ENCODE results near the gene MAP4K4. TPM values are rescaled to one million over a fixed set of nuclear protein-coding genes. Genes with fewer than 3 reads are reported as not detected.
A peak's percentile ranks its signal among the peaks of the same experiment; 100 is the strongest.

MAP4K4 gene
- total RNA-seq, 1 experiment from 2014 or later, result 133 TPM

DNA sequence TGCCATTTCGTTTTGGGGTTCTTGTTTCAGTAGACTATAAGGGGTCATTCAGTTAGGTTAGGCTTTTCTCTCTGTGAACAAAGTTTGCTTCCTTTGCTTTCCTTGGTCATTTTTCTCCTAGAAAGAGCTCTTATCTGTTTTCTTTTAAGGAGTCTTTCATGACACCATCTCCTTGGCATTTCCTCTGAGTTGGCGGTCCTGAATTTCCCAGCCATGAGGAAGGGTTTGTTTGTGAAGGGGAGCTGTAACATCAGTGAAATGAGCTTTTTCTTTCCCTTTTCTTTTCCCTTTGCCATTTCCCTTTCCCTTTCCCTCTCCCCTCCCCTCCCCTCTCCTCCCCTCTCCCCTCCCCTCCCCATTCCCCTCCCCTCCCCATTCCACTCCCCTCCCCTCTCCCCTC, 61.7 kb downstream of the MAP4K4 start:
- Histone ChIP-seq H3K27ac (ENCODE audit: low read length) (peak overlapping the region; percentile 66), H3K27me3 (ENCODE audit: low read length) (no peaks in the 10 kb centered on the region), H3K4me2 (ENCODE audit: low read length) (peak overlapping the region; percentile 58), H3K9me2 (replicated peaks; ENCODE audit: low read length) (no peaks in the 10 kb centered on the region), H3F3A (ENCODE audit: low read length, unreplicated experiment) (no peaks in the 10 kb centered on the region), H3K79me2 (ENCODE audit: low read length) (peaks cover 90% of the 10 kb centered on the region), H2AFZ (ENCODE audit: low read length) (no peak overlapping the region), H3K4me3 (ENCODE audit: low read length) (0 out of 2 replicates have a peak overlapping the region, but pooled peaks have one; percentile 5), H4K20me1 (ENCODE audit: low read length) (peaks cover 28% of the 10 kb centered on the region), H3K4me1 (ENCODE audit: insufficient read depth, low read length) (peaks cover 57% of the 10 kb centered on the region), H3K36me3 (ENCODE audit: low read depth, low read length) (0 out of 2 replicates have a peak, but pooled peaks cover 7% of the 10 kb centered on the region), H3K9ac (ENCODE audit: low read length) (no peak overlapping the region; the same call in 1 of the 2 replicates), H3K9me3 (ENCODE audit: low read length) (no peaks in the 10 kb centered on the region)
- ATAC-seq (peak; percentile 65), DNase-seq (peak; percentile 92)
- no TSS peak for BruUV-seq (replicated peaks)
- ChIA-PET CTCF (interaction anchor here (0.6 to 0.9 kb wide), 3 partner anchors 21 to 428 kb away, joined by 3 to 8 read pairs (median 3); partner anchors contain the start of gene IL1RL2), POLR2A (ENCODE audit: unreplicated experiment) (interaction anchor here (0.6 to 1.0 kb wide), 6 partner anchors 14 to 370 kb away, joined by 4 to 18 read pairs (median 6); no protein-coding TSS in a partner anchor)
- intact Hi-C loops (cut with micrococcal nuclease), result loop anchor here (5.0 kb wide), 2 partner anchors 73 to 242 kb away; no protein-coding TSS in a partner anchor
- TF ChIP-seq EZH2 (IDR thresholded peaks at IDR 0.05; ENCODE audit: low read length, unreplicated experiment) (no peak), EZH2phosphoT487 (IDR thresholded peaks at IDR 0.05; ENCODE audit: borderline replicate concordance, low read length) (no peak)
- TF ChIP-seq, protein P1, sequence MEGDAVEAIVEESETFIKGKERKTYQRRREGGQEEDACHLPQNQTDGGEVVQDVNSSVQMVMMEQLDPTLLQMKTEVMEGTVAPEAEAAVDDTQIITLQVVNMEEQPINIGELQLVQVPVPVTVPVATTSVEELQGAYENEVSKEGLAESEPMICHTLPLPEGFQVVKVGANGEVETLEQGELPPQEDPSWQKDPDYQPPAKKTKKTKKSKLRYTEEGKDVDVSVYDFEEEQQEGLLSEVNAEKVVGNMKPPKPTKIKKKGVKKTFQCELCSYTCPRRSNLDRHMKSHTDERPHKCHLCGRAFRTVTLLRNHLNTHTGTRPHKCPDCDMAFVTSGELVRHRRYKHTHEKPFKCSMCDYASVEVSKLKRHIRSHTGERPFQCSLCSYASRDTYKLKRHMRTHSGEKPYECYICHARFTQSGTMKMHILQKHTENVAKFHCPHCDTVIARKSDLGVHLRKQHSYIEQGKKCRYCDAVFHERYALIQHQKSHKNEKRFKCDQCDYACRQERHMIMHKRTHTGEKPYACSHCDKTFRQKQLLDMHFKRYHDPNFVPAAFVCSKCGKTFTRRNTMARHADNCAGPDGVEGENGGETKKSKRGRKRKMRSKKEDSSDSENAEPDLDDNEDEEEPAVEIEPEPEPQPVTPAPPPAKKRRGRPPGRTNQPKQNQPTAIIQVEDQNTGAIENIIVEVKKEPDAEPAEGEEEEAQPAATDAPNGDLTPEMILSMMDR (conservative IDR thresholded peaks at IDR 0.05; ENCODE audit: low read depth, low read length), result no peak

DNA sequence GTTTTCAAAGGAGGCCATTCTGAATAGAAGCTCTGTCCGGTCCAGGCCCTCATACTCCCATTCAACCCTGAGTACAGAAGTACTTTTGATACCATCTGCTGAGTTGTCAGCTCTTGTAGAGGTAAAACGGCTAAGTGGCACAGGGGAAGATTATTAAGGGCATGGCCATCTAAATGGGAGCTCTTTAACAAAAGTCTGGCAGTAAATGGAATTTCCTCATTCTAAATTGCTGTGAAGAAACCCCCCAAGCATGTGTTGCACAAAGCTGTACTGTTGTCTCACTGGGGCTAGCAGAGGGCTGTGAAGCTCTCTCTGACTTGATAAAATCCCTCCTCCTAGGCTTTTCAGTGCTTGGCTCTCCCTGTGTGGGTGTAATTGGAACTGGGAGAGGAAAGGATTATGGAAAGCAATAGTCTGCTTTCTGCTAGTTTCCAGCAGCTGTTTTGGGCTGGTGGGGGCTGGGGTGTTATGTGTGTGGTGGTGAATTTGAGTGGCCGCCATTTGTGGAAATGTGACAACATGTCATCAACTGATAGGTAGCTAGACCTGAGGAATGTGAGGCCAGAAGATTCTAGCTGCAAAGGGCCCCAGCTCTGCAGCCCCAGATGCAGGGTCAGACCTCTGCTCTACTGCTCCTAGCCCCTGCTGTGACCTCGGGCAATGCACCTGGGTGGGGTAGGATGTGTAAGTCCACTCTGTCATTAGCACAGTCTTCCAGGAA, 65.1 kb downstream of the MAP4K4 start:
- Histone ChIP-seq H3F3A (ENCODE audit: low read length, unreplicated experiment) (no peaks in the 10 kb centered on the region), H3K9me2 (replicated peaks; ENCODE audit: low read length) (no peaks in the 10 kb centered on the region), H2AFZ (ENCODE audit: low read length) (no peak overlapping the region), H3K4me2 (ENCODE audit: low read length) (no peak overlapping the region), H3K9ac (ENCODE audit: low read length) (no peak overlapping the region), H3K27me3 (ENCODE audit: low read length) (no peaks in the 10 kb centered on the region), H3K9me3 (ENCODE audit: low read length) (no peaks in the 10 kb centered on the region), H3K27ac (ENCODE audit: low read length) (no peak overlapping the region), H3K4me1 (ENCODE audit: insufficient read depth, low read length) (peaks cover 63% of the 10 kb centered on the region), H3K79me2 (ENCODE audit: low read length) (peaks cover 90% of the 10 kb centered on the region), H4K20me1 (ENCODE audit: low read length) (peaks cover 51% of the 10 kb centered on the region), H3K36me3 (ENCODE audit: low read depth, low read length) (0 out of 2 replicates have a peak, but pooled peaks cover 4% of the 10 kb centered on the region), H3K4me3 (ENCODE audit: low read length) (no peak overlapping the region)
- ChIA-PET POLR2A (ENCODE audit: unreplicated experiment) (interaction anchor here (0.6 kb wide), 1 partner anchor 497 kb away, joined by 4 read pairs; no protein-coding TSS in a partner anchor), CTCF (no interaction called here)
- TF ChIP-seq EZH2 (IDR thresholded peaks at IDR 0.05; ENCODE audit: low read length, unreplicated experiment) (no peak), EZH2phosphoT487 (IDR thresholded peaks at IDR 0.05; ENCODE audit: borderline replicate concordance, low read length) (no peak)
- TF ChIP-seq, protein P1 (conservative IDR thresholded peaks at IDR 0.05; ENCODE audit: low read depth, low read length), result no peak
- DNase-seq (no peak), ATAC-seq (no peak)
- no TSS peak for BruUV-seq (replicated peaks)
- intact Hi-C loops (cut with micrococcal nuclease), result no loop called here

Data from PC-3 (cell line).